Measurements from ENCODE around the gene C19orf73. TPM values are rescaled to one million over a fixed set of nuclear protein-coding genes. Genes with fewer than 3 reads are reported as not detected.
A peak's percentile ranks its signal among the peaks of the same experiment; 100 is the strongest.
"Not testable (repeated sequence)": the region's sequence is repeated elsewhere in the genome, so short reads cannot be mapped to it uniquely, and the experiment has no call there.

Gene C19orf73
- total and polyA plus RNA-seq, 4 donors, result 0.56 to 2.1 (median 1.7) TPM

GRCh38 chr19:49148044-49148682 is 29.2 kb upstream of the C19orf73 start:
- Histone ChIP-seq H3K27me3 (ENCODE audit: control insufficient read depth in 4 of 4, insufficient read depth in 4 of 4, low read length in 3 of 4) (no peaks in the 10 kb centered on the region), H3K4me3 (ENCODE audit: low read depth in 1 of 3, low read length in 3 of 3) (no peak overlapping the region), H3K36me3 (ENCODE audit: control insufficient read depth in 4 of 4, insufficient read depth in 3 of 4, low read depth in 1 of 4, low read length in 3 of 4) (no peaks in the 10 kb centered on the region), H3K27ac (ENCODE audit: low read depth in 1 of 2, low read length in 2 of 2) (peak overlapping the region in 1 of 2 donors; percentile 9), H3K4me1 (ENCODE audit: control insufficient read depth in 4 of 4, insufficient read depth in 4 of 4, low read length in 3 of 4) (peaks cover 0 to 29% (median 17%) of the 10 kb centered on the region in 4 donors), H3K9ac (ENCODE audit: low read depth in 1 of 2, low read length in 2 of 2) (no peak overlapping the region), H3K9me3 (ENCODE audit: control insufficient read depth in 4 of 4, low read length in 3 of 4) (no peaks in the 10 kb centered on the region)
- DNase-seq (ENCODE audit: low spot score), result no peak
- TF ChIP-seq FOXA1 (IDR thresholded peaks at IDR 0.05) (no peak), NR2F2 (IDR thresholded peaks at IDR 0.05) (peak; percentile 93)
- 76% methylated on average over 11 of the region's 11 CpGs for WGBS

- H3K27ac ChIP-seq (ENCODE audit: low read depth in 1 of 2, low read length in 2 of 2); DNase-seq (ENCODE audit: low spot score); H3K36me3 ChIP-seq (ENCODE audit: control insufficient read depth in 4 of 4, insufficient read depth in 3 of 4, low read depth in 1 of 4, low read length in 3 of 4); H3K4me3 ChIP-seq (ENCODE audit: low read depth in 1 of 3, low read length in 3 of 3); H3K9me3 ChIP-seq (ENCODE audit: control insufficient read depth in 4 of 4, low read length in 3 of 4); H3K9ac ChIP-seq (ENCODE audit: low read depth in 1 of 2, low read length in 2 of 2); H3K27me3 ChIP-seq (ENCODE audit: control insufficient read depth in 4 of 4, insufficient read depth in 4 of 4, low read length in 3 of 4): not testable (repeated sequence)
- H3K4me1 ChIP-seq (ENCODE audit: control insufficient read depth in 4 of 4, insufficient read depth in 4 of 4, low read length in 3 of 4), result peaks cover 0 to 29% (median 20%) of the 10 kb centered on the region in 4 donors
- WGBS, result 56% methylated on average over 7 of the region's 7 CpGs
These were observed 27.4 kb upstream of the C19orf73 start for GRCh38 chr19:49146408-49146770.

GRCh38 chr19:49145573-49146407 is 26.8 kb upstream of the C19orf73 start:
- peak; percentile 89 for DNase-seq (ENCODE audit: low spot score)
- Histone ChIP-seq H3K4me1 (ENCODE audit: control insufficient read depth in 4 of 4, insufficient read depth in 4 of 4, low read length in 3 of 4) (peaks cover 0 to 24% (median 16%) of the 10 kb centered on the region in 4 donors), H3K27me3 (ENCODE audit: control insufficient read depth in 4 of 4, insufficient read depth in 4 of 4, low read length in 3 of 4) (peaks cover 0 to 4% (median 0%) of the 10 kb centered on the region in 4 donors), H3K9me3 (ENCODE audit: control insufficient read depth in 4 of 4, low read length in 3 of 4) (no peaks in the 10 kb centered on the region), H3K27ac (ENCODE audit: low read depth in 1 of 2, low read length in 2 of 2) (no peak overlapping the region), H3K36me3 (ENCODE audit: control insufficient read depth in 4 of 4, insufficient read depth in 3 of 4, low read depth in 1 of 4, low read length in 3 of 4) (no peaks in the 10 kb centered on the region), H3K9ac (ENCODE audit: low read depth in 1 of 2, low read length in 2 of 2) (no peak overlapping the region), H3K4me3 (ENCODE audit: low read depth in 1 of 3, low read length in 3 of 3) (no peak overlapping the region)
- TF ChIP-seq CTCF (IDR thresholded peaks at IDR 0.05; ENCODE audit: low read depth, low read length, missing input control) (peak; percentile 76), JUND (IDR thresholded peaks at IDR 0.05) (no peak), RXRA (IDR thresholded peaks at IDR 0.05) (peak in 1 of 2 donors; percentile 31), NR2F2 (IDR thresholded peaks at IDR 0.05) (no peak), RAD21 (IDR thresholded peaks at IDR 0.05) (peak; percentile 81 to 85)
- 12% methylated on average over 30 of the region's 30 CpGs for WGBS

- H3K36me3 ChIP-seq (ENCODE audit: control insufficient read depth in 4 of 4, insufficient read depth in 3 of 4, low read depth in 1 of 4, low read length in 3 of 4), result no peaks in the 10 kb centered on the region
- peaks cover 0 to 4% (median 0%) of the 10 kb centered on the region in 4 donors for H3K27me3 ChIP-seq (ENCODE audit: control insufficient read depth in 4 of 4, insufficient read depth in 4 of 4, low read length in 3 of 4)
- TF ChIP-seq CTCF (IDR thresholded peaks at IDR 0.05; ENCODE audit: low read depth, low read length, missing input control), result no peak
- TF ChIP-seq HNF4A (conservative IDR thresholded peaks at IDR 0.05), result no peak
- no peak for TF ChIP-seq SP1 (IDR thresholded peaks at IDR 0.05)
- TF ChIP-seq MAX (IDR thresholded peaks at IDR 0.05), result no peak
- no peak for TF ChIP-seq ATF3 (IDR thresholded peaks at IDR 0.05)
- no peak overlapping the region for H3K27ac ChIP-seq (ENCODE audit: low read depth in 1 of 2, low read length in 2 of 2)
- peaks cover 0 to 6% (median 2%) of the 10 kb centered on the region in 4 donors for H3K4me1 ChIP-seq (ENCODE audit: control insufficient read depth in 4 of 4, insufficient read depth in 4 of 4, low read length in 3 of 4)
- H3K4me3 ChIP-seq (ENCODE audit: low read depth in 1 of 3, low read length in 3 of 3), result peak overlapping the region in 2 of 3 donors; percentile 28 to 46
- H3K9me3 ChIP-seq (ENCODE audit: control insufficient read depth in 4 of 4, low read length in 3 of 4), result no peaks in the 10 kb centered on the region
- no peak overlapping the region for H3K9ac ChIP-seq (ENCODE audit: low read depth in 1 of 2, low read length in 2 of 2)
- WGBS, result 9% methylated on average over 21 of the region's 21 CpGs
- peak; percentile 76 for DNase-seq (ENCODE audit: low spot score)
These were observed 24.0 kb upstream of the C19orf73 start for GRCh38 chr19:49142866-49143335.
